ENCODE data around the gene USPL1.

DNA sequence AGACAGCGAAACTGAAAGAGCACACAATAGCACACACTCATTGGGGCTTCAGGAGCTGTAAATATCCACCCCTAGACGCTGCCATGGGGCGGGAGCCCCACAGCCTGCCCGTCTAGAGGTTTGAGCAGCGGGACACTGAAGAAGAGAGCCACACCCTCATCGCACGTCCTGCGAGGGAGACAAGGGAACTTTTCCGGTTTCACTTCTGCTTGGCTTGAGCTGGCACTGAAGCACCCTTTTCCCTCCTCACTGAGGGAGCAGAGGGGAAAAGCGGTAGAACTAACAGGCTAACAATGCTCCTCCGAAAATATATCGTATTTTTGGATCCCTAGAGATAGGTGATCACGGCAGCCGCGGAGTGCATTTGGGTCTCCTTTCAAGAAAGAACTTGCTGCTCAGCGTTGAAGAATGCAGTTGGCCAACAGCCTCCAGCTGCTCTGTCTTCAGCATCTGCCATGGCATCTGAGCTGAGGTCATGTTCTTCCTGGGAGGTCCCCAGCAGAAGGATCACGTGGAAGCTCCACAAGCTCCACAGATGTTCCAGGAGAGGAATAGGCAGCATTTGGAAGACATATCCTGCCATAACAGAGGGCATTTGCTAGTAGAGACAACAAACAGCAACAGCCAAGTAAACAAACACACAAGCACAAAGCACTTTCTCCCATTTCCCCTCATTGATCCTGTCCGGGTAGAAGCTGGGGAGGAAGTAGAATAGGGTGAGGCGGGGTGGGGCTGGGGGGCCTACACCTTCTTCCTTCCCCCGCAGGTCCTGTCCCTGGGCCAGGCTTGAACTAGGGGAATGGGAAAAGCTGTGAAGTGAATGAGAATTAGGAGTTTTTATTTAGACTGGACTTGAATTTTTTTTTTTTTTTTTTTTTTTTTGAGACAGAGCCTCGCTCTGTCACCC lies 72.8 kb downstream of the USPL1 start:
- TF ChIP-seq, protein P1, sequence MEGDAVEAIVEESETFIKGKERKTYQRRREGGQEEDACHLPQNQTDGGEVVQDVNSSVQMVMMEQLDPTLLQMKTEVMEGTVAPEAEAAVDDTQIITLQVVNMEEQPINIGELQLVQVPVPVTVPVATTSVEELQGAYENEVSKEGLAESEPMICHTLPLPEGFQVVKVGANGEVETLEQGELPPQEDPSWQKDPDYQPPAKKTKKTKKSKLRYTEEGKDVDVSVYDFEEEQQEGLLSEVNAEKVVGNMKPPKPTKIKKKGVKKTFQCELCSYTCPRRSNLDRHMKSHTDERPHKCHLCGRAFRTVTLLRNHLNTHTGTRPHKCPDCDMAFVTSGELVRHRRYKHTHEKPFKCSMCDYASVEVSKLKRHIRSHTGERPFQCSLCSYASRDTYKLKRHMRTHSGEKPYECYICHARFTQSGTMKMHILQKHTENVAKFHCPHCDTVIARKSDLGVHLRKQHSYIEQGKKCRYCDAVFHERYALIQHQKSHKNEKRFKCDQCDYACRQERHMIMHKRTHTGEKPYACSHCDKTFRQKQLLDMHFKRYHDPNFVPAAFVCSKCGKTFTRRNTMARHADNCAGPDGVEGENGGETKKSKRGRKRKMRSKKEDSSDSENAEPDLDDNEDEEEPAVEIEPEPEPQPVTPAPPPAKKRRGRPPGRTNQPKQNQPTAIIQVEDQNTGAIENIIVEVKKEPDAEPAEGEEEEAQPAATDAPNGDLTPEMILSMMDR (optimal IDR thresholded peaks at IDR 0.05 in 1 of 3, IDR thresholded peaks at IDR 0.05 in 1 of 3, conservative IDR thresholded peaks at IDR 0.05 in 1 of 3; ENCODE audit: extremely low read depth in 1 of 3, insufficient read depth in 2 of 3, low read length in 3 of 3), result no peak
- no peak for TF ChIP-seq EZH2 (IDR thresholded peaks at IDR 0.05; ENCODE audit: low read length)

Measured in keratinocyte (primary cell).